T-cell (primary cell): Measurements from ENCODE around the gene SYNPO. TPM values are rescaled to one million over a fixed set of nuclear protein-coding genes. Genes with fewer than 3 reads are reported as not detected.

Experiments used
- ATAC-seq, 4 experiments: fragments of 200-7000 bp in 3 of 4; fragments of 150-1000 bp in 1 of 4; cut with Tn5 transposase; replicated peaks in 1 of 4; 1 replicate in 3 of 4; 2 replicates in 1 of 4; pipeline ENCODE4 v1.10.0; 2021; ENCODE audit warnings: moderate library complexity in 3 of 4, mild to moderate bottlenecking in 2 of 4, moderate number of reproducible peaks in 1 of 4
- CTCF ChIA-PET, 2 donors: fragments of 300-600 bp; sonication (Branson Sonifier 250); formaldehyde crosslinking; loops; one replicate each; lab custom pipeline; 2022; ENCODE audit warnings: antibody characterized with exemption in 2 of 2; lab: Charles Lee
- POLR2A ChIA-PET, 2 donors: fragments of 300-600 bp; sonication (Branson Sonifier 250); formaldehyde crosslinking; loops; one replicate each; lab custom pipeline; 2022; ENCODE audit warnings: antibody characterized with exemption in 2 of 2; lab: Charles Lee
- DNase-seq, 35 experiments: peaks; one replicate each; pipeline versions ENCODE4 v3.0.0 to v3.0.0-alpha.2; 2013 to 2023
- H3K27ac ChIP-seq: one replicate; pipeline ENCODE4 v1.5.1; 2013; ENCODE audit warnings: low read length
- H3K27me3 ChIP-seq, 2 experiments: replicated peaks in 1 of 2; 1 replicate in 1 of 2; 2 replicates in 1 of 2; pipeline versions ENCODE4 v1.6.1 to v1.7.0; 2013; ENCODE audit warnings: low read length in 1 of 2, mixed read lengths in 1 of 2; ENCODE audit not compliant: control insufficient read depth in 2 of 2, insufficient read depth in 2 of 2; ENCODE audit errors: extremely low read depth in 1 of 2
- H3K36me3 ChIP-seq, 2 donors: 1 replicate in 1 of 2; 2 replicates in 1 of 2; pipeline versions ENCODE4 v1.6.1 to v1.7.0; 2013; ENCODE audit warnings: low read length in 1 of 2; ENCODE audit not compliant: control insufficient read depth in 2 of 2, insufficient read depth in 1 of 2; ENCODE audit errors: extremely low read depth in 1 of 2
- H3K4me1 ChIP-seq, 2 experiments: 1 replicate in 1 of 2; 2 replicates in 1 of 2; pipeline versions ENCODE4 v1.6.1 to v1.7.0; 2013; ENCODE audit warnings: low read length in 2 of 2, mixed read lengths in 1 of 2; ENCODE audit not compliant: insufficient read depth in 2 of 2, control insufficient read depth in 1 of 2; ENCODE audit errors: extremely low read depth in 1 of 2
- H3K4me3 ChIP-seq, 2 donors: 1 replicate in 1 of 2; 2 replicates in 1 of 2; pipeline versions ENCODE4 v1.5.1 to v1.7.0; 2013; ENCODE audit warnings: mild to moderate bottlenecking in 2 of 2, low read length in 1 of 2, moderate library complexity in 1 of 2; ENCODE audit not compliant: control insufficient read depth in 1 of 2; ENCODE audit errors: extremely low read depth in 1 of 2
- H3K9me3 ChIP-seq: 2 replicates; pipeline ENCODE4 v1.7.0; 2013
- H3K27ac Mint-ChIP-seq, 2 donors: one replicate each; pipeline ENCODE4 v1.8.0; 2020 to 2021; ENCODE audit warnings: mild to moderate bottlenecking in 2 of 2, mixed read lengths in 2 of 2
- H3K27me3 Mint-ChIP-seq, 2 donors: one replicate each; pipeline ENCODE4 v1.8.0; 2021 to 2022; ENCODE audit warnings: mixed read lengths in 2 of 2
- H3K36me3 Mint-ChIP-seq: one replicate; pipeline ENCODE4 v1.8.0; 2021; ENCODE audit warnings: mixed read lengths
- H3K4me1 Mint-ChIP-seq, 3 donors: one replicate each; pipeline ENCODE4 v1.8.0; 2020 to 2022; ENCODE audit warnings: mixed read lengths in 3 of 3, mild to moderate bottlenecking in 1 of 3
- H3K4me3 Mint-ChIP-seq, 3 donors: one replicate each; pipeline ENCODE4 v1.8.0; 2020 to 2022; ENCODE audit warnings: mild to moderate bottlenecking in 3 of 3, mixed read lengths in 3 of 3, moderate library complexity in 3 of 3
- H3K9me3 Mint-ChIP-seq, 3 donors: one replicate each; pipeline ENCODE4 v1.8.0; 2020 to 2022; ENCODE audit warnings: mixed read lengths in 3 of 3
- WGBS: methylation state at CpG from one replicate; pipeline ENCODE4 v1.1.5; 2013; ENCODE audit warnings: missing lambda C conversion rate; ENCODE audit not compliant: insufficient coverage; 5-methylcytosine and 5-hydroxymethylcytosine counted together
- total RNA-seq, 35 experiments: library from RNA in 6 of 35; stranded (reverse) in 6 of 35; fragments of 120-200 nt in 1 of 35; gene quantifications; one replicate each; pipeline versions ENCODE4 v1.2.1 to v1.2.4 and lab custom pipeline; 2013 to 2026

Gene SYNPO
- total RNA-seq, 5 donors from 2014 or later (not counting 1 experiment from before 2014, with no cell fraction given) = 0.09 to 1.9 (median 1.0) TPM

GRCh38 chr5:150596826-150597225, 43.6 kb upstream of the SYNPO start:
- POLR2A ChIA-PET = no interaction called here
- CTCF ChIA-PET = no interaction called here
- Histone ChIP-seq H3K27me3 (peaks cover 0 to 20% of the 10 kb centered on the region in 2 experiments), H3K9me3 (no peaks in the 10 kb centered on the region), H3K36me3 (no peaks in the 10 kb centered on the region), H3K4me1 (no peaks in the 10 kb centered on the region), H3K4me3 (no peak overlapping the region), H3K27ac (no peak overlapping the region)
- DNase-seq (no peak), ATAC-seq (no peak)
- H3K4me1 Mint-ChIP-seq = no peaks in the 10 kb centered on the region
- WGBS = no CpG with 5 or more reads among the region's 3 CpGs
- no peaks in the 10 kb centered on the region for H3K9me3 Mint-ChIP-seq
- peaks cover 0 to 2% of the 10 kb centered on the region in 2 donors for H3K27me3 Mint-ChIP-seq
- H3K27ac Mint-ChIP-seq = no peak overlapping the region
- H3K4me3 Mint-ChIP-seq = no peak overlapping the region
- H3K36me3 Mint-ChIP-seq = no peaks in the 10 kb centered on the region

GRCh38 chr5:150598006-150598405, 42.5 kb upstream of the SYNPO start:
- no peaks in the 10 kb centered on the region for H3K4me1 Mint-ChIP-seq
- H3K9me3 Mint-ChIP-seq = no peaks in the 10 kb centered on the region
- ATAC-seq (no peak), DNase-seq (no peak)
- Histone ChIP-seq H3K4me1 (no peaks in the 10 kb centered on the region), H3K27ac (no peak overlapping the region), H3K9me3 (no peaks in the 10 kb centered on the region), H3K36me3 (no peaks in the 10 kb centered on the region), H3K4me3 (no peak overlapping the region), H3K27me3 (peaks cover 0 to 23% of the 10 kb centered on the region in 2 experiments)
- ChIA-PET POLR2A (no interaction called here), CTCF (no interaction called here)
- WGBS = 83% methylated on average over 3 of the region's 10 CpGs
- no peak overlapping the region for H3K4me3 Mint-ChIP-seq
- H3K27me3 Mint-ChIP-seq = peaks cover 0 to 2% of the 10 kb centered on the region in 2 donors
- H3K27ac Mint-ChIP-seq = no peak overlapping the region
- H3K36me3 Mint-ChIP-seq = no peaks in the 10 kb centered on the region

GRCh38 chr5:150598821-150599273, 41.6 kb upstream of the SYNPO start:
- Mint-ChIP-seq H3K27ac (no peak overlapping the region), H3K9me3 (no peaks in the 10 kb centered on the region), H3K27me3 (peaks cover 0 to 2% of the 10 kb centered on the region in 2 donors), H3K4me3 (no peak overlapping the region), H3K4me1 (no peaks in the 10 kb centered on the region), H3K36me3 (no peaks in the 10 kb centered on the region)
- no peak for DNase-seq
- H3K36me3 ChIP-seq = no peaks in the 10 kb centered on the region
- peaks cover 0 to 23% of the 10 kb centered on the region in 2 experiments for H3K27me3 ChIP-seq
- H3K4me3 ChIP-seq = no peak overlapping the region
- H3K27ac ChIP-seq = no peak overlapping the region
- H3K9me3 ChIP-seq = no peaks in the 10 kb centered on the region
- ChIA-PET CTCF (no interaction called here), POLR2A (no interaction called here)
- ATAC-seq = no peak
- no peaks in the 10 kb centered on the region for H3K4me1 ChIP-seq
- 80% methylated on average over 3 of the region's 12 CpGs for WGBS

GRCh38 chr5:150599281-150599680, 41.2 kb upstream of the SYNPO start:
- no peak overlapping the region for H3K27ac ChIP-seq
- Mint-ChIP-seq H3K27me3 (peaks cover 0 to 2% of the 10 kb centered on the region in 2 donors), H3K36me3 (no peaks in the 10 kb centered on the region), H3K27ac (no peak overlapping the region), H3K9me3 (no peaks in the 10 kb centered on the region), H3K4me1 (no peaks in the 10 kb centered on the region), H3K4me3 (no peak overlapping the region)
- no peaks in the 10 kb centered on the region for H3K4me1 ChIP-seq
- no peaks in the 10 kb centered on the region for H3K9me3 ChIP-seq
- ChIA-PET CTCF (no interaction called here), POLR2A (no interaction called here)
- no peak for DNase-seq
- peaks cover 0 to 23% of the 10 kb centered on the region in 2 experiments for H3K27me3 ChIP-seq
- no peak overlapping the region for H3K4me3 ChIP-seq
- no peak for ATAC-seq
- WGBS = 94% methylated on average over 3 of the region's 5 CpGs
- H3K36me3 ChIP-seq = no peaks in the 10 kb centered on the region

- H3K27ac ChIP-seq = no peak overlapping the region
- no peaks in the 10 kb centered on the region for H3K4me1 ChIP-seq
- H3K4me3 ChIP-seq = no peak overlapping the region
- WGBS = 81% methylated on average over 8 of the region's 11 CpGs
- H3K27me3 ChIP-seq = peaks cover 0 to 23% of the 10 kb centered on the region in 2 experiments
- no peaks in the 10 kb centered on the region for H3K9me3 ChIP-seq
- DNase-seq = no peak
- H3K36me3 ChIP-seq = no peaks in the 10 kb centered on the region
- no peak overlapping the region for H3K27ac Mint-ChIP-seq
- ChIA-PET CTCF (no interaction called here), POLR2A (no interaction called here)
- H3K27me3 Mint-ChIP-seq = peaks cover 0 to 2% of the 10 kb centered on the region in 2 donors
- H3K4me3 Mint-ChIP-seq = no peak overlapping the region
- H3K36me3 Mint-ChIP-seq = no peaks in the 10 kb centered on the region
- H3K9me3 Mint-ChIP-seq = no peaks in the 10 kb centered on the region
- no peak for ATAC-seq
- no peaks in the 10 kb centered on the region for H3K4me1 Mint-ChIP-seq
Measured at GRCh38 chr5:150599917-150600511, 40.4 kb upstream of the SYNPO start.

GRCh38 chr5:150600616-150601490, 39.6 kb upstream of the SYNPO start:
- Histone ChIP-seq H3K9me3 (no peaks in the 10 kb centered on the region), H3K27ac (no peak overlapping the region), H3K36me3 (no peaks in the 10 kb centered on the region), H3K4me1 (no peaks in the 10 kb centered on the region), H3K4me3 (no peak overlapping the region), H3K27me3 (peaks cover 0 to 26% of the 10 kb centered on the region in 2 experiments)
- Mint-ChIP-seq H3K27me3 (peaks cover 0 to 2% of the 10 kb centered on the region in 2 donors), H3K9me3 (no peaks in the 10 kb centered on the region), H3K27ac (no peak overlapping the region), H3K36me3 (no peaks in the 10 kb centered on the region), H3K4me3 (no peak overlapping the region), H3K4me1 (no peaks in the 10 kb centered on the region)
- ChIA-PET POLR2A (no interaction called here), CTCF (no interaction called here)
- ATAC-seq = no peak
- DNase-seq = no peak
- 77% methylated on average over 14 of the region's 25 CpGs for WGBS
